Epithelial cell of proximal tubule (primary cell): Measurements from ENCODE around the gene CELA2B. TPM values are rescaled to one million over a fixed set of nuclear protein-coding genes. Genes with fewer than 3 reads are reported as not detected.
"Not testable (repeated sequence)": the region's sequence is repeated elsewhere in the genome, so short reads cannot be mapped to it uniquely, and the experiment has no call there.

Experiments
- DNase-seq: peaks from one replicate; pipeline ENCODE4 v3.0.0-alpha.2; 2011; ENCODE audit warnings: low read depth
- H3K4me3 ChIP-seq: 2 replicates; pipeline ENCODE4 v1.5.1; 2011; ENCODE audit warnings: low read depth, mild to moderate bottlenecking, low read length
- CTCF ChIP-seq: conservative IDR thresholded peaks from 2 replicates; pipeline ENCODE4 v1.5.1; 2012; ENCODE audit warnings: low read depth, mild to moderate bottlenecking, low read length
- total RNA-seq: library from RNA; depleted of rRNA; stranded (reverse); fragments of >200 nt; gene quantifications from 2 replicates; pipeline ENCODE4 v1.2.3, GENCODE V29; 2015

CELA2B gene
- total RNA-seq, 1 donor from 2014 or later: not detected

- no peak for DNase-seq
- TF ChIP-seq CTCF: no peak
- H3K4me3 ChIP-seq: no peak overlapping the region
Observed at GRCh38 chr1:15472587-15472986, 3.3 kb upstream of the CELA2B start.

GRCh38 chr1:15476927-15477326 lies 1.0 kb downstream of the CELA2B start:
- no peak for DNase-seq
- no peak overlapping the region for H3K4me3 ChIP-seq
- TF ChIP-seq CTCF: no peak

GRCh38 chr1:15477646-15478212 lies 1.8 kb downstream of the CELA2B start:
- TF ChIP-seq CTCF: no peak
- no peak overlapping the region for H3K4me3 ChIP-seq
- no peak for DNase-seq

GRCh38 chr1:15479654-15480347 lies 3.9 kb downstream of the CELA2B start:
- TF ChIP-seq CTCF: no peak
- no peak overlapping the region for H3K4me3 ChIP-seq
- DNase-seq: no peak

GRCh38 chr1:15482455-15482854 lies 6.6 kb downstream of the CELA2B start:
- DNase-seq, H3K4me3 ChIP-seq: not testable (repeated sequence)

- not testable (repeated sequence) for H3K4me3 ChIP-seq, DNase-seq
Observed at GRCh38 chr1:15482983-15483543, 7.2 kb downstream of the CELA2B start.

GRCh38 chr1:15483971-15484370 lies 8.1 kb downstream of the CELA2B start:
- no peak for TF ChIP-seq CTCF
- no peak for DNase-seq
- H3K4me3 ChIP-seq: no peak overlapping the region

- not testable (repeated sequence) for H3K4me3 ChIP-seq
Observed at GRCh38 chr1:15484443-15484842, 8.5 kb downstream of the CELA2B start.

More at GRCh38 chr1:15484443-15484842, 8.5 kb downstream of the CELA2B start:
- DNase-seq: not testable (repeated sequence)
